Mesenchymal stem cell (in vitro differentiated cells and primary cell): ENCODE results near the gene KRIT1. TPM values are rescaled to one million over a fixed set of nuclear protein-coding genes. Genes with fewer than 3 reads are reported as not detected.

Experiments used
- DNase-seq: peaks from one replicate; pipeline ENCODE4 v3.0.0-alpha.2; 2013
- H2AFZ ChIP-seq: one replicate; pipeline ENCODE4 v1.6.1; 2013; ENCODE audit warnings: low read depth, mild to moderate bottlenecking, control low read depth, inconsistent platforms, low read length, moderate library complexity
- H2AK5ac ChIP-seq: 2 replicates; pipeline ENCODE4 v1.6.1; 2013; ENCODE audit warnings: low read length, moderate library complexity, mild to moderate bottlenecking, inconsistent platforms; ENCODE audit not compliant: severe bottlenecking
- H2BK120ac ChIP-seq: one replicate; pipeline ENCODE4 v1.6.1; 2013; ENCODE audit warnings: low read depth, mild to moderate bottlenecking, inconsistent platforms, low read length, moderate library complexity
- H2BK12ac ChIP-seq, 2 experiments: one replicate each; pipeline ENCODE4 v1.6.1; 2013; ENCODE audit warnings: inconsistent platforms in 2 of 2, low read length in 2 of 2, mild to moderate bottlenecking in 2 of 2, moderate library complexity in 2 of 2, control low read depth in 1 of 2
- H2BK15ac ChIP-seq: one replicate; pipeline ENCODE4 v1.6.1; 2013; ENCODE audit warnings: mild to moderate bottlenecking, low read depth, inconsistent platforms; ENCODE audit not compliant: poor library complexity, severe bottlenecking
- H2BK5ac ChIP-seq: 2 replicates; pipeline ENCODE4 v1.6.1; 2013; ENCODE audit warnings: low read depth, mild to moderate bottlenecking, low read length, control low read depth, inconsistent platforms; ENCODE audit not compliant: poor library complexity, severe bottlenecking
- H3K14ac ChIP-seq, 2 experiments: one replicate each; pipeline ENCODE4 v1.6.1; 2013; ENCODE audit warnings: inconsistent platforms in 2 of 2, low read length in 2 of 2, control low read depth in 1 of 2, mild to moderate bottlenecking in 1 of 2, moderate library complexity in 1 of 2
- H3K18ac ChIP-seq, 2 experiments: one replicate each; pipeline ENCODE4 v1.6.1; 2013; ENCODE audit warnings: inconsistent platforms in 2 of 2, low read length in 2 of 2, control low read depth in 1 of 2, low read depth in 1 of 2, mild to moderate bottlenecking in 1 of 2
- H3K23ac ChIP-seq, 2 experiments: one replicate each; pipeline ENCODE4 v1.6.1; 2013; ENCODE audit warnings: inconsistent platforms in 2 of 2, low read length in 2 of 2, mild to moderate bottlenecking in 2 of 2, moderate library complexity in 2 of 2, control low read depth in 1 of 2
- H3K27ac ChIP-seq: 2 replicates; pipeline ENCODE4 v1.5.1; 2013; ENCODE audit warnings: mild to moderate bottlenecking, moderate library complexity, low read length, control low read depth, inconsistent platforms; ENCODE audit not compliant: poor library complexity, severe bottlenecking
- H3K27me3 ChIP-seq, 2 experiments: 2 replicates each; pipeline versions ENCODE4 v1.6.1 to v1.7.0; 2013; ENCODE audit warnings: low read length in 2 of 2, mild to moderate bottlenecking in 2 of 2, moderate library complexity in 2 of 2, control low read depth in 1 of 2, inconsistent platforms in 1 of 2; ENCODE audit not compliant: control insufficient read depth in 1 of 2, insufficient read depth in 1 of 2
- H3K36me3 ChIP-seq, 2 experiments: 2 replicates each; pipeline versions ENCODE4 v1.6.1 to v1.7.0; 2013; ENCODE audit warnings: low read length in 2 of 2, control low read depth in 1 of 2, inconsistent platforms in 1 of 2, low read depth in 1 of 2, mild to moderate bottlenecking in 1 of 2; ENCODE audit not compliant: insufficient read depth in 2 of 2, control insufficient read depth in 1 of 2
- H3K4ac ChIP-seq, 2 experiments: one replicate each; pipeline ENCODE4 v1.6.1; 2013; ENCODE audit warnings: inconsistent platforms in 2 of 2, low read length in 2 of 2, mild to moderate bottlenecking in 2 of 2, moderate library complexity in 2 of 2, control low read depth in 1 of 2, low read depth in 1 of 2
- H3K4me1 ChIP-seq: 2 replicates; pipeline ENCODE4 v1.6.1; 2013; ENCODE audit warnings: low read depth, low read length, control low read depth; ENCODE audit not compliant: control insufficient read depth, insufficient read depth
- H3K4me2 ChIP-seq: 2 replicates; pipeline ENCODE4 v1.6.1; 2013; ENCODE audit warnings: low read length, mild to moderate bottlenecking, inconsistent platforms; ENCODE audit not compliant: poor library complexity, severe bottlenecking
- H3K4me3 ChIP-seq, 2 experiments: 2 replicates each; pipeline versions ENCODE4 v1.5.1 to v1.7.0; 2013; ENCODE audit warnings: low read length in 2 of 2, mild to moderate bottlenecking in 2 of 2, control low read depth in 1 of 2, low read depth in 1 of 2; ENCODE audit not compliant: insufficient read depth in 1 of 2
- H3K79me1 ChIP-seq: replicated peaks from 2 replicates; pipeline ENCODE4 v1.6.1; 2013; ENCODE audit warnings: mild to moderate bottlenecking, control low read depth, low read length, inconsistent platforms; ENCODE audit not compliant: poor library complexity, severe bottlenecking
- H3K9ac ChIP-seq: 2 replicates; pipeline ENCODE4 v1.7.0; 2013; ENCODE audit warnings: mild to moderate bottlenecking, low read length, moderate library complexity
- H3K9me3 ChIP-seq: 2 replicates; pipeline ENCODE4 v1.7.0; 2013; ENCODE audit warnings: mild to moderate bottlenecking, low read length; ENCODE audit not compliant: control insufficient read depth
- H4K8ac ChIP-seq: one replicate; pipeline ENCODE4 v1.6.1; 2013; ENCODE audit warnings: inconsistent platforms, mild to moderate bottlenecking, low read length, moderate library complexity
- H4K91ac ChIP-seq: one replicate; pipeline ENCODE4 v1.6.1; 2013; ENCODE audit warnings: mild to moderate bottlenecking, low read length, inconsistent platforms
- WGBS: methylation state at CpG from one replicate; pipeline ENCODE4 v1.1.7; 2013; ENCODE audit warnings: mixed read lengths; 5-methylcytosine and 5-hydroxymethylcytosine counted together
- polyA plus RNA-seq, 2 experiments: library from polyadenylated mRNA; stranded (reverse); fragments of 200-250 nt; gene quantifications; one replicate each; pipeline ENCODE4 v1.2.3, GENCODE V29; 2013

Gene KRIT1
- polyA plus RNA-seq (2013, experiment 1 of 2): 27.2 TPM
- 26.4 TPM for polyA plus RNA-seq (2013, experiment 2 of 2)

- Histone ChIP-seq H2AK5ac (no peak within 1 kb of the TSS), H3K4me3 (peak within 1 kb of the TSS; percentile 94 to 99), H3K9me3 (no peaks in the 10 kb centered on the region), H3K4ac (peak within 1 kb of the TSS; percentile 89 to 99), H3K27me3 (no peaks in the 10 kb centered on the region), H3K27ac (peak within 1 kb of the TSS; percentile 87), H3K18ac (peak within 1 kb of the TSS; percentile 96 to 98), H4K8ac (peak within 1 kb of the TSS; percentile 100), H3K14ac (peak within 1 kb of the TSS in 1 of 2 experiments; percentile 98), H3K36me3 (peaks cover 2 to 12% of the 10 kb centered on the region in 2 experiments), H2BK5ac (peak within 1 kb of the TSS; percentile 89), H3K4me1 (peaks cover 2% of the 10 kb centered on the region), H2BK120ac (peak within 1 kb of the TSS; percentile 78), H3K9ac (peak within 1 kb of the TSS; percentile 98), H3K23ac (peak within 1 kb of the TSS in 1 of 2 experiments; percentile 98), H2AFZ (peak within 1 kb of the TSS; percentile 95), H4K91ac (peak within 1 kb of the TSS; percentile 78), H2BK15ac (peak within 1 kb of the TSS; percentile 80), H2BK12ac (peak within 1 kb of the TSS in 1 of 2 experiments; percentile 83), H3K79me1 (peaks cover 4% of the 10 kb centered on the region), H3K4me2 (peak within 1 kb of the TSS; percentile 94)
- peak; percentile 90 for DNase-seq
- under 1% methylated on average over 48 of the region's 71 CpGs for WGBS
Measured at GRCh38 chr7:92245487-92246359, at the start of gene KRIT1, which contains the start of gene ANKIB1. KRIT1 (minus strand) TSS chr7:92245914; CDS start chr7:92242135, 3,779 bp downstream. ANKIB1 (plus strand) TSS chr7:92245974; CDS start chr7:92294979, 49,005 bp downstream.

GRCh38 chr7:92295391-92295790, 49.7 kb upstream of the KRIT1 start:
- no peak overlapping the region for H3K27ac ChIP-seq
- H4K8ac ChIP-seq: no peak overlapping the region
- no peak overlapping the region for H3K4me2 ChIP-seq
- peaks cover 15% of the 10 kb centered on the region for H3K79me1 ChIP-seq
- no peak overlapping the region for H4K91ac ChIP-seq
- no peak overlapping the region for H3K4ac ChIP-seq
- no peak overlapping the region for H2BK12ac ChIP-seq
- H3K4me3 ChIP-seq: no peak overlapping the region
- no peaks in the 10 kb centered on the region for H3K27me3 ChIP-seq
- no peaks in the 10 kb centered on the region for H3K9me3 ChIP-seq
- no CpG with 5 or more reads among the region's 1 CpG for WGBS
- no peak overlapping the region for H3K14ac ChIP-seq
- H2BK15ac ChIP-seq: no peak overlapping the region
- H3K18ac ChIP-seq: no peak overlapping the region
- H3K4me1 ChIP-seq: peaks cover 3% of the 10 kb centered on the region
- H3K9ac ChIP-seq: no peak overlapping the region
- no peak overlapping the region for H2BK120ac ChIP-seq
- no peak overlapping the region for H2AFZ ChIP-seq
- no peak overlapping the region for H2AK5ac ChIP-seq
- DNase-seq: no peak
- H3K23ac ChIP-seq: no peak overlapping the region
- H2BK5ac ChIP-seq: no peak overlapping the region
- H3K36me3 ChIP-seq: peaks cover 0 to 27% of the 10 kb centered on the region in 2 experiments

GRCh38 chr7:92293896-92294590, 48.3 kb upstream of the KRIT1 start:
- Histone ChIP-seq H3K14ac (no peak overlapping the region), H3K9ac (peak overlapping the region; percentile 73), H3K23ac (no peak overlapping the region), H3K18ac (no peak overlapping the region), H2BK120ac (no peak overlapping the region), H2BK5ac (no peak overlapping the region), H3K27ac (no peak overlapping the region), H2BK15ac (no peak overlapping the region), H3K4ac (no peak overlapping the region), H3K9me3 (no peaks in the 10 kb centered on the region), H2AFZ (no peak overlapping the region), H3K4me1 (peaks cover 3% of the 10 kb centered on the region), H3K79me1 (peaks cover 21% of the 10 kb centered on the region), H3K36me3 (peaks cover 0 to 23% of the 10 kb centered on the region in 2 experiments), H3K4me3 (peak overlapping the region in 1 of 2 experiments; percentile 45), H3K4me2 (no peak overlapping the region), H4K91ac (no peak overlapping the region), H4K8ac (no peak overlapping the region), H2AK5ac (no peak overlapping the region), H2BK12ac (no peak overlapping the region), H3K27me3 (no peaks in the 10 kb centered on the region)
- peak; percentile 49 for DNase-seq
- 100% methylated on average over 1 of the region's 2 CpGs for WGBS

GRCh38 chr7:92292981-92293380, 47.3 kb upstream of the KRIT1 start:
- Histone ChIP-seq H2AK5ac (no peak overlapping the region), H4K8ac (no peak overlapping the region), H3K79me1 (peaks cover 21% of the 10 kb centered on the region), H3K9ac (no peak overlapping the region), H3K4me2 (no peak overlapping the region), H3K27me3 (no peaks in the 10 kb centered on the region), H3K27ac (no peak overlapping the region), H4K91ac (no peak overlapping the region), H2BK5ac (no peak overlapping the region), H2BK15ac (no peak overlapping the region), H3K4me3 (no peak overlapping the region), H3K36me3 (peaks cover 0 to 18% of the 10 kb centered on the region in 2 experiments), H3K14ac (no peak overlapping the region), H2AFZ (no peak overlapping the region), H2BK120ac (no peak overlapping the region), H3K9me3 (no peaks in the 10 kb centered on the region), H3K4ac (no peak overlapping the region), H3K18ac (no peak overlapping the region), H3K23ac (no peak overlapping the region), H2BK12ac (no peak overlapping the region), H3K4me1 (peaks cover 3% of the 10 kb centered on the region)
- DNase-seq: no peak
- 92% methylated on average over 1 of the region's 3 CpGs for WGBS
